Ectodermal cell (in vitro differentiated cells): Measurements from ENCODE around the gene PTOV1.

Experiments used
- H3K27ac ChIP-seq: 2 replicates; pipeline ENCODE4 v1.7.0; 2013; ENCODE audit warnings: mild to moderate bottlenecking, low read depth, low read length; ENCODE audit not compliant: insufficient read depth, poor library complexity, severe bottlenecking
- H3K27me3 ChIP-seq: 2 replicates; pipeline ENCODE4 v1.7.0; 2013; ENCODE audit warnings: mild to moderate bottlenecking, low read length; ENCODE audit not compliant: insufficient read depth, control insufficient read depth, poor library complexity, severe bottlenecking
- H3K36me3 ChIP-seq: one replicate; pipeline ENCODE4 v1.7.0; 2013; ENCODE audit warnings: low read length; ENCODE audit not compliant: control insufficient read depth, insufficient read depth
- H3K4me1 ChIP-seq: one replicate; pipeline ENCODE4 v1.7.0; 2013; ENCODE audit warnings: low read length; ENCODE audit not compliant: control insufficient read depth, insufficient read depth
- H3K4me3 ChIP-seq: 2 replicates; pipeline ENCODE4 v1.7.0; 2013; ENCODE audit warnings: low read depth, low read length, control low read depth; ENCODE audit not compliant: insufficient read depth
- H3K9me3 ChIP-seq: 2 replicates; pipeline ENCODE4 v1.7.0; 2013; ENCODE audit warnings: mild to moderate bottlenecking, low read length, moderate library complexity; ENCODE audit not compliant: control insufficient read depth
- WGBS, 2 experiments: methylation state at CpG; one replicate each; pipeline ENCODE4 v1.1.7; 2013; ENCODE audit warnings: missing lambda C conversion rate in 2 of 2; 5-methylcytosine and 5-hydroxymethylcytosine counted together

Gene PTOV1

GRCh38 chr19:49858088-49858985, 7.4 kb downstream of the PTOV1 start:
- Histone ChIP-seq H3K4me1 (peaks cover 8% of the 10 kb centered on the region), H3K9me3 (no peaks in the 10 kb centered on the region), H3K27ac (peak overlapping the region; percentile 8), H3K36me3 (peaks cover 66% of the 10 kb centered on the region), H3K27me3 (no peaks in the 10 kb centered on the region), H3K4me3 (no peak overlapping the region)
- WGBS, 2 experiments: 95% methylated on average over 37 of the region's 37 CpGs

GRCh38 chr19:49859682-49860335, 8.8 kb downstream of the PTOV1 start:
- peaks cover 78% of the 10 kb centered on the region for H3K36me3 ChIP-seq
- no peaks in the 10 kb centered on the region for H3K4me1 ChIP-seq
- H3K9me3 ChIP-seq: no peaks in the 10 kb centered on the region
- H3K4me3 ChIP-seq: no peak overlapping the region
- WGBS, 2 experiments: 95 to 96% methylated on average over 22 of the region's 22 CpGs
- no peak overlapping the region for H3K27ac ChIP-seq
- no peaks in the 10 kb centered on the region for H3K27me3 ChIP-seq

- Histone ChIP-seq H3K27me3 (no peaks in the 10 kb centered on the region), H3K4me3 (no peak overlapping the region), H3K36me3 (peaks cover 74% of the 10 kb centered on the region), H3K9me3 (no peaks in the 10 kb centered on the region), H3K4me1 (no peaks in the 10 kb centered on the region), H3K27ac (no peak overlapping the region)
- 91 to 92% methylated on average over 17 of the region's 17 CpGs for WGBS, 2 experiments
Measured at GRCh38 chr19:49860336-49861102, 9.6 kb downstream of the PTOV1 start.

- no peaks in the 10 kb centered on the region for H3K27me3 ChIP-seq
- H3K36me3 ChIP-seq: peaks cover 69% of the 10 kb centered on the region
- no peak overlapping the region for H3K27ac ChIP-seq
- no peak overlapping the region for H3K4me3 ChIP-seq
- peaks cover 5% of the 10 kb centered on the region for H3K4me1 ChIP-seq
- WGBS, 2 experiments: 73 to 76% methylated on average over 13 of the region's 13 CpGs
- H3K9me3 ChIP-seq: no peaks in the 10 kb centered on the region
Measured at GRCh38 chr19:49861107-49861506, 10.1 kb downstream of the PTOV1 start.

GRCh38 chr19:49861541-49862378, 10.8 kb downstream of the PTOV1 start:
- 93 to 94% methylated on average over 59 to 60 of the region's 60 CpGs for WGBS, 2 experiments
- H3K4me3 ChIP-seq: no peak overlapping the region
- peaks cover 62% of the 10 kb centered on the region for H3K36me3 ChIP-seq
- H3K27ac ChIP-seq: no peak overlapping the region
- H3K9me3 ChIP-seq: no peaks in the 10 kb centered on the region
- H3K27me3 ChIP-seq: no peaks in the 10 kb centered on the region
- peaks cover 7% of the 10 kb centered on the region for H3K4me1 ChIP-seq

GRCh38 chr19:49862391-49863253, 11.7 kb downstream of the PTOV1 start:
- peaks cover 54% of the 10 kb centered on the region for H3K36me3 ChIP-seq
- WGBS, 2 experiments: 80 to 83% methylated on average over 49 of the region's 49 CpGs

GRCh38 chr19:49863254-49863934, 12.4 kb downstream of the PTOV1 start:
- 93 to 94% methylated on average over 24 of the region's 24 CpGs for WGBS, 2 experiments
- Histone ChIP-seq H3K27ac (no peak overlapping the region), H3K4me3 (no peak overlapping the region), H3K36me3 (peaks cover 47% of the 10 kb centered on the region), H3K27me3 (no peaks in the 10 kb centered on the region), H3K9me3 (no peaks in the 10 kb centered on the region), H3K4me1 (peaks cover 7% of the 10 kb centered on the region)

More at GRCh38 chr19:49862391-49863253, 11.7 kb downstream of the PTOV1 start:
- no peak overlapping the region for H3K4me3 ChIP-seq
- H3K27ac ChIP-seq: no peak overlapping the region
- H3K27me3 ChIP-seq: no peaks in the 10 kb centered on the region
- peaks cover 7% of the 10 kb centered on the region for H3K4me1 ChIP-seq
- no peaks in the 10 kb centered on the region for H3K9me3 ChIP-seq

- WGBS, 2 experiments: 96% methylated on average over 17 of the region's 17 CpGs
- Histone ChIP-seq H3K27me3 (no peaks in the 10 kb centered on the region), H3K9me3 (no peaks in the 10 kb centered on the region), H3K36me3 (peaks cover 43% of the 10 kb centered on the region), H3K4me3 (no peak overlapping the region), H3K27ac (no peak overlapping the region), H3K4me1 (peaks cover 7% of the 10 kb centered on the region)
Measured at GRCh38 chr19:49863935-49864320, 13.0 kb downstream of the PTOV1 start.
